ENCODE measurements around the gene URM1. TPM values are rescaled to one million over a fixed set of nuclear protein-coding genes. Genes with fewer than 3 reads are reported as not detected.

URM1 gene
- total RNA-seq, 2 experiments from 2014 or later: 28.4 to 28.8 TPM

DNA sequence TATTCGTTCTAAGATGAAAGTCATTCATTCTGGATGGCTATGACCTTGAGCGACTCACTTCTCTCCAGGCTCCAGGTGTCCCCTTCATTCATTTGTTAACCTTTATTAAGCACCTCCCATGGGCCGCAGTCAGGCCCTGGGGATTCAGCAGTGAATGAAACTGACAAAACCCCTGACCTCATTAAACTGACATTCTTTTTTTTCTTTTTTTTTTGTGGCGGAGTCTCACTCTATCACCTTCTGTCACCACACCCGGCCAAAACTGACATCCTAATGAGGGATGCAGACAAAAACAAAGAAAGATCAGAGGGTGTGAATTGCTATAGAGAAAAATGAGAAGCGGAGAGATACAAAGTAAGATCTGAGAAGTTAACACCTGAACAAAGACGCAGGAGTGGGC is 68.1 kb downstream of the URM1 start:
- no peak for ATAC-seq (ENCODE audit: poor library complexity)
- H3K27me3 Mint-ChIP-seq: no peaks in the 10 kb centered on the region
- ChIA-PET CTCF (interaction anchor here (0.8 to 1.6 kb wide), 3 partner anchors 16 to 77 kb away, joined by 4 to 6 read pairs (median 5); partner anchors contain the start of gene ODF2), POLR2A (no interaction called here)
- DNase-seq: no peak
- H3K4me1 ChIP-seq (ENCODE audit: insufficient read depth, low read length): peaks cover 7% of the 10 kb centered on the region
- H3K4me1 Mint-ChIP-seq (ENCODE audit: low read depth): no peaks in the 10 kb centered on the region
- H3K27me3 ChIP-seq (ENCODE audit: control insufficient read depth in 1 of 2, insufficient read depth in 2 of 2, low read length in 2 of 2): no peaks in the 10 kb centered on the region
- H3K27ac Mint-ChIP-seq: no peak overlapping the region
- H3K27ac ChIP-seq (ENCODE audit: low read depth in 1 of 2, low read length in 2 of 2): no peak overlapping the region
- TF ChIP-seq, protein P1, sequence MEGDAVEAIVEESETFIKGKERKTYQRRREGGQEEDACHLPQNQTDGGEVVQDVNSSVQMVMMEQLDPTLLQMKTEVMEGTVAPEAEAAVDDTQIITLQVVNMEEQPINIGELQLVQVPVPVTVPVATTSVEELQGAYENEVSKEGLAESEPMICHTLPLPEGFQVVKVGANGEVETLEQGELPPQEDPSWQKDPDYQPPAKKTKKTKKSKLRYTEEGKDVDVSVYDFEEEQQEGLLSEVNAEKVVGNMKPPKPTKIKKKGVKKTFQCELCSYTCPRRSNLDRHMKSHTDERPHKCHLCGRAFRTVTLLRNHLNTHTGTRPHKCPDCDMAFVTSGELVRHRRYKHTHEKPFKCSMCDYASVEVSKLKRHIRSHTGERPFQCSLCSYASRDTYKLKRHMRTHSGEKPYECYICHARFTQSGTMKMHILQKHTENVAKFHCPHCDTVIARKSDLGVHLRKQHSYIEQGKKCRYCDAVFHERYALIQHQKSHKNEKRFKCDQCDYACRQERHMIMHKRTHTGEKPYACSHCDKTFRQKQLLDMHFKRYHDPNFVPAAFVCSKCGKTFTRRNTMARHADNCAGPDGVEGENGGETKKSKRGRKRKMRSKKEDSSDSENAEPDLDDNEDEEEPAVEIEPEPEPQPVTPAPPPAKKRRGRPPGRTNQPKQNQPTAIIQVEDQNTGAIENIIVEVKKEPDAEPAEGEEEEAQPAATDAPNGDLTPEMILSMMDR (IDR thresholded peaks at IDR 0.05): no peak
- no peak overlapping the region for H3K4me3 Mint-ChIP-seq
- intact Hi-C loops (cut with DNase I, micrococcal nuclease): loop anchor here in 1 of 2 experiments (2.0 kb wide), 1 partner anchor 76 kb away; no protein-coding TSS in a partner anchor
- no peaks in the 10 kb centered on the region for H3K36me3 Mint-ChIP-seq (ENCODE audit: low read depth)
- no peaks in the 10 kb centered on the region for H3K9me3 ChIP-seq (ENCODE audit: control insufficient read depth in 1 of 2, insufficient read depth in 1 of 2, low read length in 2 of 2)
- H3K4me3 ChIP-seq (ENCODE audit: low read length): no peak overlapping the region
- H3K9me3 Mint-ChIP-seq: no peaks in the 10 kb centered on the region
- no peaks in the 10 kb centered on the region for H3K36me3 ChIP-seq (ENCODE audit: insufficient read depth, low read length)

Small RNAs within 50 kb of the gene (microRNA-seq; reads per million reads assigned to microRNA genes)
- not detected for gene MIR219B (ENCODE audit: borderline microRNAs expressed, borderline replicate concordance)

Other genes with a start within 250 kb of the URM1 start
- 10 to 100 TPM; 43.7 to 43.8 TPM for gene PTGES2, start 243.6 kb upstream of the URM1 start, total RNA-seq
- not detected for gene LCN2, start 221.9 kb upstream of the URM1 start, total RNA-seq
- gene BBLN, start 211.1 kb upstream of the URM1 start, total RNA-seq: 10 to 100 TPM; 53.6 to 55.9 TPM
- 100 to 1,000 TPM; 106 to 107 TPM for gene CIZ1, start 179.8 kb upstream of the URM1 start, total RNA-seq
- 1 to 10 TPM; 1.8 to 2.5 TPM for gene DNM1, start 168.0 kb upstream of the URM1 start, total RNA-seq
- 10 to 100 TPM; 44.3 to 48.3 TPM for gene GOLGA2, start 95.4 kb upstream of the URM1 start, total RNA-seq
- gene SWI5, start 95.1 kb upstream of the URM1 start, total RNA-seq: 1 to 10 TPM; 3.0 to 4.1 TPM
- gene TRUB2, start 48.9 kb upstream of the URM1 start, total RNA-seq: 1 to 10 TPM; 4.8 to 6.5 TPM
- gene COQ4, start 48.5 kb upstream of the URM1 start, total RNA-seq: 10 to 100 TPM; 20.7 to 21.7 TPM
- gene SLC27A4, start 30.8 kb upstream of the URM1 start, total RNA-seq: 1 to 10 TPM; 2.2 to 3.1 TPM
- under 1 TPM; 0.30 to 0.31 TPM for gene CERCAM, start 49.5 kb downstream of the URM1 start, total RNA-seq
- gene ODF2, start 84.6 kb downstream of the URM1 start, total RNA-seq: 10 to 100 TPM; 18.3 to 21.3 TPM
- 1 to 10 TPM; 8.0 to 8.4 TPM for gene GLE1, start 133.3 kb downstream of the URM1 start, total RNA-seq
- gene SPTAN1, start 181.2 kb downstream of the URM1 start, total RNA-seq: 100 to 1,000 TPM; 386 to 392 TPM

All from CD4-positive, alpha-beta T cell (primary cell).